AG04449 (cell line): Measurements from ENCODE around the gene PLEKHG4B.

Experiments
- CTCF ChIA-PET: fragments of 350-600 bp; formaldehyde crosslinking; extraction: SDS; loops from one replicate; lab custom pipeline; 2021; ENCODE audit warnings: antibody characterized with exemption; lab: Yijun Ruan, JAX
- POLR2A ChIA-PET: fragments of 400-600, 350-600 bp; formaldehyde crosslinking; extraction: SDS; loops from one replicate; lab custom pipeline; 2020; ENCODE audit warnings: antibody characterized with exemption, inconsistent platforms; lab: Yijun Ruan, JAX
- DNase-seq: peaks from one replicate; pipeline ENCODE4 v3.0.0-alpha.2; 2010; ENCODE audit warnings: low read depth, low spot score
- H3K4me3 ChIP-seq: 2 replicates; pipeline ENCODE4 v1.5.1; 2011; ENCODE audit warnings: low read depth, mild to moderate bottlenecking, control low read depth, low read length
- TF ChIP-seq, protein P1 (sequence below): IDR thresholded peaks from one replicate; pipeline ENCODE4 v1.5.1; 2011; ENCODE audit warnings: mild to moderate bottlenecking, moderate library complexity, low read length, control low read depth, inconsistent platforms; ENCODE audit not compliant: insufficient read depth; ENCODE audit errors: missing control alignments

The PLEKHG4B gene

DNA sequence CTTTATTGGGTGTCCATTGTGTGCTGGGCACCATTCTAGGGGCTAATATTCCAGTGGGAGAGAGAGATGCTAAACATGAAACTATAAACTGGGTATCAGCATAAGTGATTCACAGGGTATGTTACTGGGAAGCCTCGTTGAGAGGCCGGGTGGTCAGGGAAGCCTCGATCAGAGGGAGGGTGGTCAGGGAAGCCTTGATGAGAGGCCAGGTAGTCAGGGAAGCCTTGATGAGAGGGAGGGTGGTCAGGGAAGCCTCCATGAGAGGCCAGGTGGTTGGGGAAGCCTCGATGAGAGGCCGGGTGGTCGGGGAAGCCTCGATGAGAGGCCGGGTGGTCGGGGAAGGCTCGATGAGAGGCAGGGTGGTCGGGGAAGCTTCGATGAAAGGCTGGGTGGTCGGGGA lies 8.9 kb upstream of the PLEKHG4B start:
- TF ChIP-seq, protein P1, sequence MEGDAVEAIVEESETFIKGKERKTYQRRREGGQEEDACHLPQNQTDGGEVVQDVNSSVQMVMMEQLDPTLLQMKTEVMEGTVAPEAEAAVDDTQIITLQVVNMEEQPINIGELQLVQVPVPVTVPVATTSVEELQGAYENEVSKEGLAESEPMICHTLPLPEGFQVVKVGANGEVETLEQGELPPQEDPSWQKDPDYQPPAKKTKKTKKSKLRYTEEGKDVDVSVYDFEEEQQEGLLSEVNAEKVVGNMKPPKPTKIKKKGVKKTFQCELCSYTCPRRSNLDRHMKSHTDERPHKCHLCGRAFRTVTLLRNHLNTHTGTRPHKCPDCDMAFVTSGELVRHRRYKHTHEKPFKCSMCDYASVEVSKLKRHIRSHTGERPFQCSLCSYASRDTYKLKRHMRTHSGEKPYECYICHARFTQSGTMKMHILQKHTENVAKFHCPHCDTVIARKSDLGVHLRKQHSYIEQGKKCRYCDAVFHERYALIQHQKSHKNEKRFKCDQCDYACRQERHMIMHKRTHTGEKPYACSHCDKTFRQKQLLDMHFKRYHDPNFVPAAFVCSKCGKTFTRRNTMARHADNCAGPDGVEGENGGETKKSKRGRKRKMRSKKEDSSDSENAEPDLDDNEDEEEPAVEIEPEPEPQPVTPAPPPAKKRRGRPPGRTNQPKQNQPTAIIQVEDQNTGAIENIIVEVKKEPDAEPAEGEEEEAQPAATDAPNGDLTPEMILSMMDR, result no peak
- CTCF ChIA-PET, result no interaction called here
- POLR2A ChIA-PET, result no interaction called here
- no peak overlapping the region for H3K4me3 ChIP-seq
- no peak for DNase-seq

DNA sequence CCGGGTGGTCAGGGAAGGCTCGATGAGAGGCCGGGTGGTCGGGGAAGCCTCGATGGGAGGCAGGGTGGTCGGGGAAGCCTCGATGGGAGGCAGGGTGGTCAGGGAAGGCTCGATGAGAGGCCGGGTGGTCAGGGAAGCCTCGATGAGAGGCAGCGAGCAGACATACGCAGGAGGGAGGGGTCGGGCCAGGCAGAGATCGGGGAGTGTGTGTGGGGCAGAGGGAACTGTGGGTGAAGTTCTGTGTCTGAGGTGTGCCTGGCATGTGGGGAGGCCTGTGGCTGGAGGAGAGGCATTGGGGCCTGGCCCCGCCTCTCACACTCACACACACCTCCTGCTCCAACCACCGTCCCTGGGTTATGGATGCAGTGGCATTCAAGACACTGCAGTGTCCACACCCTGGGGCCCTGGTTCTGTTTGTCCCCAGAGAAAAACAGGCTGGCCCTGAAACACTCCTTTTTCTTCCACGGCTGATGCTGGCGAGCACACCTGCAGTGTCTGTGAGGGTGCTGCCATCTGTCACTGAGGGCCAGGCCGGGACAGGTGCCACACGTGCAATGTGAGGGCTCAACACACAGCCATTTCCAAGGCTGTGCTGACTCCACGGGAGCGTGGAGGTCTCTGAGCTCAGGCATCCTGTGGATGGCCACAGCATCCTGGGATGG lies 6.5 kb upstream of the PLEKHG4B start:
- ChIA-PET CTCF (no interaction called here), POLR2A (no interaction called here)
- no peak overlapping the region for H3K4me3 ChIP-seq
- DNase-seq, result no peak
- TF ChIP-seq, protein P1, result no peak

DNA sequence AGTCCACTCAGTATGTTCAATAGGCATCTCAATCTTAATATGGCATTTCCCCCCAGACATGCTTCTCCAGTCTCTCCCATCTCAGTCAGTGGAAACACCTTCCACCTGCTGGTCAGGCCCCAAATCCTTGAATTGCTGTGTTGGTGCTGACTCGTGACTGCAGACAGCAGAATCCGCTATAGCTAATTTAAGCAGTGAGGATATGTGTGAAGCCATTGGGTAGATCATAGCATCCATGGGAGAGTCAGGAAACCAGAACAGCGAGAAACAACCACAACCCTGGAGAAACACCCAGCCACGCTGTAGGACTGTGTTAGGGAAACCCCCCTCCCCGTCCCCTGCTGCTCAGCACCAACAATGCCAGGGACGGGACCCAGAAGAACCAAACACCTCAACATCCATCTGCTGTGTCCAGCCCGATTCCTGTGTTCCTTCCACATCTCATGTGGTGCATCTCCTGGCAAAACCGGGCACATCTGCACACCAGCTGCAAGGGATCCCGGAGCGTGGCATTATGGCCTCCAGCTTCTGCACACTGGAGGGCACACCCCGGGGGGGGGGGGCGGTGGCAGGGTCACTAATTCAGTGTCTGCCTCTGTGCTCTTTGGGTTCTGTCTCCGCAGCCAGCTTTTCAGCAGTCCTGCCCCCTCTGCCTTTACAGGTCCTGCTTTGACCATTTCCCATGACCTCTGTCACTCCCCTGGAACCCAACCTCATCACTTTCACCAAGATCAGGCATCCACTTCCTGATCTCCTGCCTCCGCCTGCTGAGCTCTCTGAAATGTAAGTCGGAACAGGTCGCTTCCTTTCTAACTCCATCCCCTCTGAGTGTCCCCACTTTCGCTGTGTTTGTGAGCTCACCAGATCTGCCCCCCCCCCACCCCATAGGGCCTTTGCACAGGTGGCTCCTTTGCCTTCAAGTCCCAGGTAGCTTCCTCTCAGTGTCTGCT lies 2.4 kb upstream of the PLEKHG4B start:
- H3K4me3 ChIP-seq, result no peak overlapping the region
- POLR2A ChIA-PET, result no interaction called here
- TF ChIP-seq, protein P1, result no peak
- DNase-seq, result no peak
- CTCF ChIA-PET, result no interaction called here

DNA sequence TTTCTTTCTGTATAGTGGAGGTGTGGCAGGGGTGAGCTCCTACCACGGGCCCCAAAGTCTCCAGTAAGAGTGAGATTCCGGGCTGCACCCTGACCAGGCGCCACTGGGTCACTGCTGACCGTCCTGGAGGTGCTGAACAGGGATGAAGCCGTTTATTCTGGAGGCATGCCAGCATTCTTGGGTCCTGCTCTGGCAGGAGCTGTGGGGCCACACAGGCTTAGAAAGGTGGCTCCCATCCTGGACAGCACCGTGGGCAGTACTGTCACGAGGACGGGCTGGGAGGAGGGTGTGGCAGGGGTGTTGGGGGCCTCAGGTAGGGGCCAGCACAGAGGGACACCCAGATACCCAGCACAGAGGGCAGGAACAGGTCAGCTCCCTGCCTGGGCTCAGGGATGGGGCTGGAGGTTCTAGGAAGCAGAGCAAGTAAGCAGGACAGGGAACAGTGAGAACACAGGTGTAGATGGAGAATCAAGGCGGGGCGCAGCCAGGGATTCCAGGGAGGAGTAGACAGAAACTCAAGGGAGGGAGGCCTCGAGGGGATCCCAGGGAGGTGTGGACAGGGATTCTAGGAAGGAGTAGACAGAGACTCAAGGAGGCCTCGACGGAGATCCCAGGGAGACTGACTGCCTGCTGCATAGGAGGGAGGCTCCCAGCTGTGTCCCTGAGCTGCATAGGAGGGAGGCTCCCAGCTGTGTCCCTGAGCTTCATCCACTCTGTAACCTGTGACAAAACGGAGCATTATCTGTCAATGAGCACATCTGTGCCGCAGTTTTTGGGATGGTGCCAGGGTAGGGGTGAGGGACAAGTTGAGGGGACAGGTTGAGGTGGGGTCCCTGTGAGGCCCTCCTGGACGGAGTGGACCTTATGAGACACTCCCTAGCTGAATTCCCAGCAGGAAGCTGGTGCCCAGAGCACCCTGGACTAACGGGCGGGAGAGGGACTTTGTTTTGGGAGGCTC lies 1.1 kb upstream of the PLEKHG4B start:
- H3K4me3 ChIP-seq, result no peak overlapping the region
- ChIA-PET CTCF (no interaction called here), POLR2A (interaction anchor here (0.6 kb wide), 1 partner anchor 127 kb away, joined by 3 read pairs; the partner anchor contains the start of gene SDHA)
- TF ChIP-seq, protein P1, result no peak
- no peak for DNase-seq

DNA sequence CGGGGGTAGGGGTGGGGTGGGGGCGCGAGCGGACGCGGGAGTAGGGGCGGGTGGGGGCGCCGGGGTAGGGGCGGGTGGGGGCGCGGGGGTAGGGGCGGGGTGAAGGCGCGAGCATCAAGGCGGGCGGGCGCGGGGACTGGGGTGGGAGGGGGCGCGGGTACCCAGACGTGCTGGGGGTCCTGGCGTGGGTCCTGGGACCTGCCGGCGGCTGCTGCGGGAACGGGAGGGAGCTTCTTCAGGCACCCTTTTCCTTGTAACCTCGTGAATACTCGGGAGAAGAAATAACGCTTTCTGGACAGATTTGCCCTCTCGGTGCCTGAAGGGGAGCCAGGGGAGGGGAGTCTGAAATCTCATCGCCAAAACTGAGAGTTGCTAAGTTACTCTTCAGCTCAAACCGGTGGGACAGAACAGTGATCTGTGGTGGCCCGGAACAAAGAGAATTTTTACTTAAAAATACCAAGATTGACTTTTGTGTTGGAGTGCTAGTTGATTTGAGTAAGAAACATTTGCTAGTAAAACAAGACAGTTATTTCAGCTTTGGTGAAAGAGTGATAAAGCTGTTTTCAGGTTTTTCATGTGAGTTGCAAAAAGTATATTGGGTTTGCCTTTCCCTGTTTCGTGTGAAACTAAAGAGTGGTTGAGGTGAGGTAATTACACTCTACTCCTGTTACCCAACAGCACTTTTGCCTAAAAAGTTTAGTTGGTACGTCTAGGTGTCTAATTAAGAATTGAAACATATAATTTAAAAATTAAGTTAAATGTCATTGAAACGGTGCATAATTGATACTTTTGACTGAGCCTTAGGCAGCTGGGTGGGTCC lies 643 bp downstream of the PLEKHG4B start:
- no peak for DNase-seq
- H3K4me3 ChIP-seq, result no peak overlapping the region
- POLR2A ChIA-PET, result no interaction called here
- CTCF ChIA-PET, result interaction anchor here (1.1 kb wide), 1 partner anchor 13 kb away, joined by 4 read pairs; no protein-coding TSS in a partner anchor
- TF ChIP-seq, protein P1, result no peak
